ENCODE measurements around the gene SH3BP5L.
"Not testable (repeated sequence)": the region's sequence is repeated elsewhere in the genome, so short reads cannot be mapped to it uniquely, and the experiment has no call there.

Gene SH3BP5L

DNA sequence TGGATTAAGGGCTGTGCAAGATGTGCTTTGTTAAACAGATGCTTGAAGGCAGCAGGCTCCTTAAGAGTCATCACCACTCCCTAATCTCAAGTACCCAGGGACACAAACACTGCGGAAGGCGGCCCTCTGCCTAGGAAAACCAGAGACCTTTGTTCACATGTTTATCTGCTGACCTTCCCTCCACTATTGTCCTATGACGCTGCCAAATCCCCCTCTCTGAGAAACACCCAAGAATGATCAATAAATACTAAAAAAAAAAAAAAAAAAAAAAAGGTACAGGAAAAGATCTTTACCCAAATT lies 5.0 kb upstream of the SH3BP5L start:
- DNase-seq (ENCODE audit: low read depth in 1 of 2, low spot score in 1 of 2), result not testable (repeated sequence)

DNA sequence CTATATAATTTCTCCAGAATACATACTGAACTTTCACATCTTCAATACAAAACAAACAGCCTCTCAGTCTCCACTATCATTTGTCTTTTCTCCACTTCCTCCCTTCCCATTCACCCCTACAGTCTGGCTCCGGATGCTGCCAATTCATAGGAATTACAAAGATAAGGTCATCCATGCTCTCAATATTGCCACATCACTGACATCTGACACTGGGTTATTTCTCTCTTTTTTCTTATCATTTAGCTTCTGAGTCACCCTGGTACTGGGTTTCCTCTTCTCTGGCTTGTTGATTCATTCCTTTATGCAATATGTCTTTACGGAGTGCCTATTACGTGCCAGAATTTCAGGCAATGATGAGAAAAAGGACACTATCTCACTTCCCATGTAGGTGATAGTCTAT lies 3.1 kb upstream of the SH3BP5L start:
- DNase-seq (ENCODE audit: low read depth in 1 of 2, low spot score in 1 of 2), result no peak

DNA sequence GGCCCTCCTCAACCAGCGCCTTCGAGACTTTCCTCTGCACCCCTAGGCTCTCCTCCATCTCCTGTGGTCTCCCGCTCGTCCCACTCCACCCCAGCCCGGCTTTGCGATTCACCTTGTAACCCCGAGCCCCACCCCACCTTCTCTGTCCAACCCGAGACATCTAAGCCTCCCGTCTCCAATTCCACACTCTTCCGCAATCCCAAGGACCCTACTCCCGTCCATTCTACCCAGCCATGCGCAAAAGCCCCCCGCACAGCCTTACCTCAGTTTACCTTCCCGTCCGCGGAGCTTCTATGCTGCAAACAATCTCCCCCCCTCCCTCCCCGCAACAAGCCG lies 174 bp downstream of the SH3BP5L start:
- DNase-seq (ENCODE audit: low read depth in 1 of 2, low spot score in 1 of 2), result no peak

- no peak for DNase-seq (ENCODE audit: low read depth in 1 of 2, low spot score in 1 of 2)
Measured at GRCh38 chr1:248825136-248825535, 579 bp downstream of the SH3BP5L start.

DNA sequence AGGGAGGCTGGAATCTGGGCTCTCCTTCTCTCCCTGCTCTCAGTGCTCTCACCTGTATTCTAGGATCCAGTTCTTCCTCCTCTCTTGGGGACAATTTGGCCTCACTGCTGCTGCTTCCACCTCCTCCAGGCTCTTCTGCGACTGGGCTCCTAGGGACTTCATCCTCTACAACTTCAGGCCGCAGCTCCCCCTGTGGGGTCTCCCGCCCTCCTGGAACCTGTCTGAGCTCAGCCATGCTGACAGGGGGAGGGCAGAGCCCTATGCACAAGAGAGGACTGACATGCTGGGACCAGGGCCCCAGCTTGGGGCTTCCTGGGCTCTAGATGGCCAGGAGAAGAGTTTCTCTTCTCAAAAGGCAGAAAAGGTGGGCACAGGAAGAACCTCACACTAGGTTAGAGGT lies 1.0 kb downstream of the SH3BP5L start:
- DNase-seq (ENCODE audit: low read depth in 1 of 2, low spot score in 1 of 2), result no peak

- no peak for DNase-seq (ENCODE audit: low read depth in 1 of 2, low spot score in 1 of 2)
Measured at GRCh38 chr1:248824301-248824700, 1.4 kb downstream of the SH3BP5L start.

GRCh38 chr1:248823517-248824001 lies 2.2 kb downstream of the SH3BP5L start:
- no peak for DNase-seq (ENCODE audit: low read depth in 1 of 2, low spot score in 1 of 2)

- DNase-seq (ENCODE audit: low read depth in 1 of 2, low spot score in 1 of 2), result no peak
Measured at GRCh38 chr1:248822148-248823032, 3.3 kb downstream of the SH3BP5L start.

GRCh38 chr1:248821641-248822040 lies 4.1 kb downstream of the SH3BP5L start:
- no peak for DNase-seq (ENCODE audit: low read depth in 1 of 2, low spot score in 1 of 2)

GRCh38 chr1:248821101-248821500 lies 4.6 kb downstream of the SH3BP5L start:
- no peak for DNase-seq (ENCODE audit: low read depth in 1 of 2, low spot score in 1 of 2)

DNA sequence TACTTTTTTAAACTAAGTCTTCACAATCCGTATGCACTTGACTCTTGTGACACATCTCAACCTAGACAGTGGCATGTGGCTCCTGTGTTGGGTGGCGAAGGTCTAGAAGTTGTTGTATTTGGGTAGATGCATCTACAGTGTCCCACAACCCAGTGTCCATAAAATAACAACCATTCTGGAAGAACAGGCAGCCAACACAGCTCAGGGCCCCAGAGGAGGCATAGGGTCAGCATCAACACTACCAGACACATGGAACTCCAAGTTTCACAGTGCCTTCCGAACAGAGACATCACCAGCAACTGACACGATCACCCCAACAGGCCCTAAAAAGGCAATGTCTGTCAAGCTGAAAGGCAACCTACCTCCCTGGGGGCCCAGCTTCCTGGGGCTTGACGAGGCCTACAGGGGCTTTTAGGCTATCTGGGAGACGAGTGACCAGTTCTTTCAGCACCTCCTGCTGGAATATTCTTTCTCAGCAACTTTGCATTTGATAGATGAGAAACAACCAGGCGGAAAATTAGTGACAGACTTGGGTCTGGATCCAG lies 5.6 kb downstream of the SH3BP5L start:
- no peak for DNase-seq (ENCODE audit: low read depth in 1 of 2, low spot score in 1 of 2)

DNA sequence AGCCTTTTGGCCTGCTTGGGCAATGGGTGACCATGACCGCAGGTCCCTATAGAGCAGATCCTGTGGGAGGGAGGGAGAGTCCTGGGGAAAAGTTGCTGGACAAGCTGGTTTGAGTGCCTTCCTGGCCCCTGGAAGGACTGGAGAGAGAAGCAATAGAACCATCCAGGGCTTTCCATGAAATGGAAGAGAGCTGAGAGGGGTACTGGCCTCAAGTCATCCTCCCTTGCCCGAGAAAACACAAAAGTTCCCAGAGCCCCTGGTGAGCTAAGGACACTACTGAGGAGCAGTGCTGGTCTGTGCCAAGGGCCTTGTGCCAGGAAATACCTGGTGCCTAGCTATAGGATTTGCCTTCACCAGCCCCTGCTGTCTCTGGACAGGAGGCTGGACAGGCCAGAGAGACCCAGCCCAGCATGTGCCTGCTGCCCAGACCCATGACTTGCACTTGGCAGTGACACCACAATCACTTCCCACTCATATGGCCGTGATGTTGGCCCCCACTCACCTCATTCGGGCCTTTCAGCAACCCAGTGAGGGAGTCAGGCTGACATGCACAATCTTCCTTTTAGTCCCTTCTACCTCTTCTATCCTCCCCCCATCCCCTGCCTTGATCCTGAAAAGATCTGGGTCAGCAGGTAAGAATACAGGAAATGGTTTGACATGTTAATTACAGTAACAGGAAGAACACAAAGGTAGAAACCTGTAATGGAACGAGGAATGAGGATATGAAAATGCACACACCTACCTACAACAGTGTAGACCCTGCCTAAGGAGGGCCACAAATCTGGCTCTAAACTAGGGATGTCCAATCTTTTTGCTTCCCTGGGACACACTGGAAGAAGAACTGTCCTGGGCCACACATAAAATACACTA lies 7.0 kb downstream of the SH3BP5L start:
- no peak for DNase-seq (ENCODE audit: low read depth in 1 of 2, low spot score in 1 of 2)

GRCh38 chr1:248817065-248817464 lies 8.7 kb downstream of the SH3BP5L start:
- no peak for DNase-seq (ENCODE audit: low read depth in 1 of 2, low spot score in 1 of 2)

GRCh38 chr1:248816042-248816851 lies 9.5 kb downstream of the SH3BP5L start:
- DNase-seq (ENCODE audit: low read depth in 1 of 2, low spot score in 1 of 2), result no peak

DNA sequence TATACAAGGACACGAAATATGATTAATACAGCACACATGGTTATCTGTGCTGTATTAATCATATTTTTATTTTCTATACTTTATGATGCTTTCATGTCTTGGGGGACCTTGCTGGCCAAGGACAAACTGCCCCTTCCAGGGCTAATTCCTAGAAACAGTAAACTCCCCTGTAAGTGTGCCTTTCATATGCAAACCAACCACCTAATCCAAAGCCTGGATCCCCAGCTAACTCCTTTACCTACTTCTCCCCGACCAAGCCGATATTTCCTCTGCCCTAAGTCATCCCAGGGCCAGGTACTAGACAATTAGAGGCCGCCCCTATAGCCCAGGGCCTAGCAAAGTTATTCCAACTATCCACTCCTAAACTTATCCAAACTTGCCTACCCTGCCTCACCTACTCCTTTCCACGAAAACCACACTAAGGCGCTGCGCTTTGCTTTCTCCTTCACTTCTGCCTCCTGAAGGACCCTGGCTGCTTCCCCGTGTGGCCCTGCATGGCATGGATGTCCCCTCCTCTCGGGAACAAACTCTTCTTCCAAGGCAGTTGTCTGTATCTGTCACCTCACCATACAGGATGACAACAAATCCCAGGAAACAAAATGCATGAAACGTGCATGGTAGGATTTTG lies 10.2 kb downstream of the SH3BP5L start:
- no peak for DNase-seq (ENCODE audit: low read depth in 1 of 2, low spot score in 1 of 2)

DNA sequence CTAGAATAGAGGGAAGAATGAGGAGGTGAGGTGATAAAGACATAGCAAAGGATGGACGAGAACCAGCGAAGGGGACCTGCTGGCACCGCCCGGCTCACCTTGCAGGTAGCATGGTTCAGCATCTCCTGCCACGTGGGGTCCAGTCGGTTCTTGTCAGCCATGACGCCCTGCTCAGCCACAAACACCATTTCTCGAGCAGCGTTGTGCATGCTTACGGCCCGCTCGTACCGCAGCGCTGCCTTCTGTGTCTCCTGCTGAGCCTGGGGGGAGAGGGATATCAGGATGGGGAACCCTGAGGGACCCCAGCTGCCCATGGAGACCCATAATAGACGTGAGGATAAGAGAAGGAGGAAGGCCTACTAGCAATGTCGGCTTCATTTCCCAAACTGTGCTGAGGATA lies 11.4 kb downstream of the SH3BP5L start:
- no peak for DNase-seq (ENCODE audit: low read depth in 1 of 2, low spot score in 1 of 2)

GRCh38 chr1:248813546-248813945 lies 12.2 kb downstream of the SH3BP5L start:
- DNase-seq (ENCODE audit: low read depth in 1 of 2, low spot score in 1 of 2), result no peak

DNA sequence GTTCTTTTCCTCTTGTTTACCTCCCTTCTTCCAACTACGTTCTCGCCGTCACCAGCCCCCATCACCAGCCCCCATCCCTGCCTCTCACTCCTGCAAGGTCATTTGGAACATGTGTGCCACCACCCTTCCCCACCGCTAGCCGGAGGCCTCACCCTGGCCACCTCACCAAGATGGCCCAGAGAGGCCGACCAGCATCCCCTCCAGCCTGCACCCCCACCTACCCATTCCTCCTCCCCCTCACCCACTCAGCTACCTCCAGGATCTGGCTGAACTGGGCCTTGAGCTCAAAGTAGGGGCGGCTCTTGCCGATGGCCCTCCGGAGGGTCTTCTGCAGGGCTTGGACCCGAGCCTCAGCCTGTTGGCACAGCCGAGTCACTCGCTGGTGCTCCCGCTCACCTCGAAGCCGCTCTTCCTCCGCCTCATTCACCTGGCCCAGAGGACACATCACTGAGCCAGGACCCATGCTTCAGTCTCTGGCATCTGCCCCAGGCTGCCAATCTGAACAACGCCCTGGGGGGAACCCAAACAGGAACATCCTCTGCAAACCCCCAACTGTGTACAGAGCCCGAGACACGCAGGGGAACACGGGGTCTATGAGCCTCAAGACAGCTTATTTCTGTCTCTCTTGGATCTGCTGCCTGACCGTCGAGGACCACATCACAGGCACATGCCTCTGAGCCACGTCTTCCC lies 12.8 kb downstream of the SH3BP5L start:
- no peak for DNase-seq (ENCODE audit: low read depth in 1 of 2, low spot score in 1 of 2)

DNA sequence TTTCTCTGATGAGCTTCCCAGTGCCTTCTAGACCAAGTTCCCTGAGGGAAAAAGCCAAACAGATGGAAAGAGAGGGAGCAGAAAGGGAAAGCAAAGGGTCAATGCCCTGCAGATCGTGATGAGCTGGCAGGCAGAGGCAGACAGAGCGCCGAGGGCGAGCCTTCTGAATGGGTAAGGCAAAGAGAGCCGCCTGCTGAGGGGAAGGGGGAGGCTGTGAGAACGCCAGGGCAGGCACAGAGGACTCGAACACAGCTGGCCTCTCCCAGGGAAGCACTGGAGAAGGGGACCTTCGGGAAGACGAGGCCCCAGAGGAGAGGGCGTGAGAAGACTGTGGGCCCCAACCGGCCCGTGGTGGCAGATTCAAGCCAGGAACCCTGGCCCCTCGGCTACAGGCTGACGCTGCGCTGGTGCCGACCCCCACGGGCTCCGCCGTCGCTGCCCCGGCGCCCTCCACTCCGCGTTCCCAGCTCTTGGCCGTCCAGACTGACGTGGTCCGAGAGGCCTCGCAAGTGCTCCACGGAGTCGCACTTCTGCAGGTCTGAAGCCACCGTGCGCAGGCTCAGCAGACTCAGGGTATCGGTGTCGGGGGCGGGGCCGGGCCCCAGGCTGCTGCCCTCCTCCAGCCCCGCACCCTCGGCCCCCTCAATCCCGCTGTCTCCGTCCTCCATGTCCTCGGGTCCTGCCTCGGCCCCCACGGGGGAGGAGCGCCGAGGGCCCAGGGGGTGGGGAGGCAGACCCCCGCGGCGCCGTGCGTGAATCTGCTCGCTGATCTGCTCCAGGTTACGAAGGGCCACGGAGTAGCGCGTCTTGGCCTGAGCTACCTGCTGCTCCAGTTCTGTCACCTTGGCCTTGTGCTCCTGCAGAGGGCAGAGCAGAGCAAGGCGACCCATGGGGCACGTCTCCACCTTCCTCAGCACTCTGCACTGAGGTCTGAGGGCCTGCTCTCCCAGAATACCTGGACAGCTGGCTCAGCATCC lies 13.9 kb downstream of the SH3BP5L start:
- no peak for DNase-seq (ENCODE audit: low read depth in 1 of 2, low spot score in 1 of 2)
